Fibroblast of the conjunctiva (primary cell): ENCODE results near the gene CISH.
A peak's percentile ranks its signal among the peaks of the same experiment; 100 is the strongest.

Experiments
- DNase-seq: peaks from one replicate; pipeline ENCODE4 v3.0.0-alpha.2; 2010; ENCODE audit warnings: low read depth

Gene CISH

DNA sequence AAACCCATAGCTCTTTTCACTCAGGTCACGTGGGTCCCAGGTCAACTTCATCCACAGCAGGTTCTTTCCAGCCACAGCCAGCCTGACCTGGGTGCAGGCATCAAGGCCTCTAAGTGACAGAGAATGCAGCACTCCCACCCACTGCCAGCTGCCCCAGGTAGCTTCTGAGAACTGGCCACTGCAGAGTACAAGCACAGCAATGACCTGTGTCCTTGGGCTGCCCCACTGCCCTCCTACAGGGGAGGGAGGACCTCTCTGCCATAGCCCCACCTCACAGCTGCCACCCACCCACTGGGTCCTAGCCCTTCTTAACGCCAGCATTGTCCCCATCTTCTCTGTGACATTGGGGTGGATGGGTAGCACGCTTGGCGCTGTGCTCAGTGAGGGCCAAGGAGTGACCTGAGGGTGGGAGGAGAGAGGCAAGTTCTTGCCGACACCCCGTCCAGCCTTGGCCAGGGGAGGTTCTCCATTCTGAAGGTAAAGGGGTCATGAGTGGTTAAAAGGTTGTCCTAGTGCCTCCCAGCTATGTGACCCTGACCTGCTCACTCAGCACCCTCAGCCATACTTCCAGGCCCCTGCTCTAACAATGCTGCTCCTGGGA is 12.4 kb downstream of the CISH start:
- DNase-seq, result no peak

DNA sequence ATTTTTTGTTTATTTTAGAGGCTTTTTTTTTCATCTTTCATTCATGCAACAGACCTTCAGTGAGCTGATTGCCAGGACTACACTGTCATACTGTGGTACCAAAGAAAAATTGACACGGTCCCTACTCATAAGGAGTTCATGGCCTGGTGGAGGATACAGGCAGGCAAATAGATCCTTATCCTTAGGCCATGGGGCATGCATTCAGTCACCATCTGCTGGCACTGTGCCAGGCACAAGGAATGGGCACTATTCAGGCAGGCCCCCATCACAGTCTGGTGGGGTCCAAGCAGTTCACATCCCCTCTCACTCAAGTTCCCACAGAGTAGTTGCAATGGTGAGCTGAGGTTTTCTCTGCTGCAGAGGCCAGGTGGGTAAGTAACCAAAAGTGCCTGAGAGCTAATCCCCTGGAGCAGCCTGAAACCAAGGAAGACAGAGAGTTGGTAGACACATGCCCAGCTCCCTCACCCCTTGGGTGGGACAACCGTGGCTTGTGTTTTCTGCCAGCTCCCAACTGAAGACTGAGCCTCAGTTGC is 17.3 kb downstream of the CISH start:
- no peak for DNase-seq

DNA sequence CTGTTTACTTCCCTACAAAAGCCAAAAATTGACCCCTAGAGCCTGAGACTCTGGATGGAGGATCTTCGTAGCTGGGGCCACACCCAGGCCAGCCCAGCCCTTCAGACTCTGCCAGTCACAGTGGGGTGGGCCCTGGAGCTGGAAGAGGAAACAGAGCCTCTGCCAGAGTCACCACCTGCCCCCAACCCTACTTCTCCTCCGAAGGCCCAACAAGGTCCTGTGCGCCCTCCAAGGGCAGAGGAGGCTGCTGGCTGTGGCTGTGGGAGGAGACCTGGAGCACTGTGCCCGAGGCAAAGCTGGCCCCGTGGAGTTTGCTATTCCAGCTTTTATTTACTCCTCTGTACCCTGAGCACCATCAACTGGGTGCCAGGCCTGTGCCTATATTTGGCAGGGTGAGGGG is 19.0 kb downstream of the CISH start:
- DNase-seq, result no peak

DNA sequence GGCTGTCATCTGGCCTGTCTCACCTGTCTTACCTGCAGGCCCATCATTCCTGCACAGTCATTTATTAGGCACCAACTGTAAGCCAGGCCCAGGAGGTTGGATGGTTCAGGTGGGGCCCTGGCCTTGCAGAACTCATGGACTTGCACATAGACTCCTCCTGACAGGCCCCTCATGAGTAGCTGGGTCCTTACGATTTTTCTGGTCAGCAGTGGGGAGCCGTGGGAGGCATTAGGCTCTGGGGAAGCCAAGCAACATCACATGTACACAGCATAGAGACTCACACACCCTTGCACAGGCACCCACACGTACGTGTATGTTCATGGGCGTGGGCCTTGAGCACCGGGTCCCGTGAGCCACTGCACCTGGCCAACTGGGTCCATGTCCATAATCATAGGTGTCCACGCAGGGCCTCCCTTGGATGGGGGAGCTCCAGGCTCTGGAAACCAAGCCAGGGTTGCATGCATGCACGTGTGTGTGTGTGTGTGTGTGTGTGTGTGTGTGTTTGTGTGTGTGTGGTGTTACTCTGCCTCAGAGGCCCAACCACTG is 20.3 kb downstream of the CISH start:
- DNase-seq, result no peak

DNA sequence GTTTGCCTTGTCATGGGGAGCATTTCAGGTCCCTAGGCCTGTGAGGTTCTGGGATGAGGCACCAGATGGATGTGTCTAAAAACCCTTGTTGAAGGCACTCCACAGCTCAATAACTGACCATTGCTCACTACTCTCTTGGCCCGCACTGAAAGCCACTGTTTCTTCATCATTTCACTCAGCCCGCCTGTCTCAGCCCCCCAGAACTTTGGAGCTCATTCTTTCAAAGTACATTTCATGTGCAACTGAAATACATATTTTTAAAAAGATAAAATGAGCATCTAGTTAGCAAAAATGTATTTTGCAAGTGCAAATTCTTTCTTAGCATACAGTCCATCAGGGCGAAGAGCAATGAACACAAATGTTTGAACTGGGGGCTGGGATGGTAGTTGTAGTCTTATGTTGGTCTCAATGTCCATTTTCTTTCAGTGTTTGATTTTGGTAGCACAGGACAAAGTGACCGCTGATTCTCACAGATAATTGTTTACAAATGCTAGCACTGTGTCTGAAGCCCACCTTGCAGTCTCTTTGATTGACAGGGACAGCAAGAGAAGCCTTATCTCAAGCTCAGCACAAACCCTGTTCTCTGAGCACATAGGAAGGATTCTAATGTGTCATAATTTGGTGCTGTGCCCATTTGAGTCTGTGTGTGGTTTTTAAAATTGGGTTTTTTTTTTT is 22.7 kb downstream of the CISH start:
- DNase-seq, result no peak

DNA sequence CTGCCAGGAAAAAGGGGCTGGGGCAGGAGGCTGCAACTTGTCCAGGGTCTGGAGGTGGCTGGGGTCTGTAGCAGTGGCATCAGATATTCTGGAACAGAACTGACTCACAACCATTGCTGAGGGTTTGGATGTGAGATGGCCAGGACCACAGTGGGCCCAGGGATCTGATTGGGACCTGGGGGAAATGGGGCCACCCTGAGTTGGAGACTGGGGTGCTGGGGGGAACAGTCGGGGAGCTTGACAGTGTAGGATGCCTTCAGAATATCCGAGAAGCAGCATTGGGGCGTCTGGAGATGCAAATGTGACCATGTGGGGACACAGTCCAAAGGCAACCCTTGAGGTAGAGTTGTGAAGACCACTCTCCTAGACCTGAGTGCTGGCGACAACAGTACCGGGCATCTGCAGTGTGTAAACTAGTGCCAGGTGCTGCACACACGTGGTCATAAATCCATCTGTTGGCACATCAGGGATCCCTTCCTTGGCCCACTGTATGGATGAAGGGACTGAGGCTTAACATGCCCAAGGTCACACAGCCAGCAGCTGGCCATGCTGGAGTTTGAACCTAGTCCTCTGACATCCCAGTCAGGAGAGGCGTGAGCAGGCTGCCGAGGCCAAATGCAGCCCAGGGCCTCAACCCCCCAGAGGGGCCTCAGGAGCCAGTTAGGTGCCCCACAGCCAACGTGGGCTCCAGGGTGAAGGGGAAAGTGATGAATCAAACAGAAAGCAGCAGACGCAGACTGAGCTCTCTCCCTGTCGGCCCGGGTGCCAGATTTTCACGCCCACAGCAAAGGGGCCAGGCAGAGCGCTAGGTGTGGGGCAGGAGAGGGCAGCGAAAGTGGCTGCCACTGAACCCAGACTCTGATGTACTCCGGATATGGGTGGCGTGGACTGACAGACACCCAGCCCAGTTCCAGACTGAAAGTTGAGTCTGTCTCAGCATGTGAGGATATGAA is 23.5 kb downstream of the CISH start:
- DNase-seq, result no peak

DNA sequence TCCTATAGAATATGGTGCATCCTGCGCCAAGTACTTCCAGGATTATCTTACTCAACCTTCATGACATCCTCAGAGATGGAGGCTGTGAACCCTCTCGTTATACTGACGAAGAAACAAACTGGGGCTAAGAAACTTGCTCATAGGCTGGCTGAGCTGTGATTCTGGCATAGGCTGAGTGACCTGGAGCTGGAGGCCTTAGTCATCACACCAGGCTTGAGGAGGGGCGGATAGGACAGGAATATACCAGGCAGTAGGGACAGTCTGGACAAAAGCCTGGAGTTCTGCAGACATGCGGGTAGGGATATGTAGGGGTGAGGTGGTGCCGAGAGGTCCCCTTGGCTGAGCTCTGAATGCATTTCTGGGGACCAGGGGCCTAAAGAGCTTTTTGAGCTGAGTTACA is 24.2 kb downstream of the CISH start:
- no peak for DNase-seq

DNA sequence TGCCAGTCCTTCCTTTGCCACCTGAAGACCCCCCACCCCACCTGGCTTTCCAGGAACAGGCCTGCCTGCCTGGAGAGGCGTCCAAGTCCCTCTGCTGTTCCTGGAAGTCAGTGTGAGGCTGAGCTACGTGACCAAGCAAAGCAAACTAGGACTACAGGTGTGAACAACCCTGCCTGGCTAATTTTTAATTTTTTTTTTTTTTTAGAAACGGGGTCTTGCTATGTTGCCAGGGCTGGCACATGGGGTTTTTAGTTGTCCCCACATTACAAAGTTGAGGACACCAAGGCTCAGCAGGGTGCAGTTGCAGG is 24.9 kb downstream of the CISH start:
- no peak for DNase-seq

DNA sequence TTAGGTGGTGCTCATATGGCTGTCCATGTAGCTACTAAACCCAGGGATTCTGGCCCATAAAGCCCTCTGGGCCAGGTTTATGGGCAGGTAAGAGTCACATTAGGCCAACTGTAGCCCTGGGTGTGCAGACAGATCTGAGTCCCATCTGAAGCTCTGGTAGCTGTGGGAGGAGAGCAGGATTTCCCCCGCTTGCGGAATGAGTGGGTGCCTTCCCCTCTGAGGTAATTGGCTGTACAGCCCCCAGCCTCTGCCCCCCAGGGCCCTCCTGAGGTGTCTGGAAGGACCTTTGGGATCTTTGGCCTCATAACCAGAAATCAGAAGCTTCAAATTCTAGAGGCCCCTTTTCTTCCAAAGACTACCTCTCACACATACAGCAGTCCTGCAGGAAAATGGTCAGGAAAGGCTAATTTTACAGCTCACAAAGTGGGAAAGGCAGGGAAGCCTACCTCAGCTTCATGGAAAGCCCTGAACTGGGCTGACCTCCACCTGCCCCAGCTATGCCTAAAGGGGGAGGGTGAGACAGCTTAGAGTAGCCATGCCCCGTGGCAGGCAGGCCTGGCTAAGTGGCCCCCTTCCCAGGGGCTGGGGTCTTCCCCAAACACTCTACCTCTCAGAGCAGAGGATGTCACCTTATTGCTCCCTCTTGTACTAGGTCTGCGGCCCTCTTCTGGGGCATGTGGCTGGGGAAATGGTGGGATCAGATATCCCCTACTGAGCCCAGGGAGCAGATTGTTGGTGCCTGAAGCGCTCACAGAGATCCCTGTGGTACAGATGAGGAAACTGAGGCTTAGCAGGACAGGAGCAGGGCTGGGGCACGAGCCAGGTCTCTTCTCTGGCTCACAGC is 25.4 kb downstream of the CISH start:
- DNase-seq, result no peak

DNA sequence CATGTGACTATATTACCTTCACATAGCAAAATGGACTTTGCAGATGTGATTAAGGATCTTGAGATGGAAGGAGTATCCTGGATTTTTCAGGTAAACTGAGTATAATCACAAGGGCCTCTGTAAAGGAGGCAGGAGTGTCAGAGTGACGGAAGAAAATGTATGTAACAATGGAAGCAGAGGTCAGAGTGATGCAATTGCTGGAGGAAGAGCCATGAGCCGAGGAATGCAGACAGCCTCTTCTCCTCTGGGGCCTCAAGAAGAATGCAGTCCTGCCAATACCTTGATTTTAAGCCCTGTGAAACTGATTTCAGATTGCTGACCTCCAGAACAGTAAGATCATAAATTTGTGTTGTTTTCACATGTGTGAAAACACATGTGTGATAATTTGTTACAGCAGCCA is 27.2 kb downstream of the CISH start:
- DNase-seq, result no peak

DNA sequence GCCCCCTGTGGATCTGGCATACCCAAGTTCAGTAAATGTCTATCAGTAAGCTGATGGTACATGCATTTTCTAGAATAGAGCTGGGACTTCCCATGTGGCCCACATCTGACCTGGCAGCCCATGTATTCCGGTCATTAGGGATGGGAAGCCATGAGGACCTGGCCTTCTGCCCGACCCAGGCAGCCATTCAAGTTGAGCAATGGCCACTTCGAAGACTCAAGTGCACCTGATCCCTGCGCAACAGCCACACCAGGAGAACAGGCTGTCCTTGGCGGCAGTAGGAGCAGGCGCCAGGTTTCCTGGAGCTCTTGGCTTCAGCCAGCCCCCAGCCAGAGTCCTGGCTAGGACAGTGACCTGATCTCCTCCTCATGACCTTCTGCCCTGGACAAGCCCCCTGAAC is 27.7 kb downstream of the CISH start:
- DNase-seq, result no peak

DNA sequence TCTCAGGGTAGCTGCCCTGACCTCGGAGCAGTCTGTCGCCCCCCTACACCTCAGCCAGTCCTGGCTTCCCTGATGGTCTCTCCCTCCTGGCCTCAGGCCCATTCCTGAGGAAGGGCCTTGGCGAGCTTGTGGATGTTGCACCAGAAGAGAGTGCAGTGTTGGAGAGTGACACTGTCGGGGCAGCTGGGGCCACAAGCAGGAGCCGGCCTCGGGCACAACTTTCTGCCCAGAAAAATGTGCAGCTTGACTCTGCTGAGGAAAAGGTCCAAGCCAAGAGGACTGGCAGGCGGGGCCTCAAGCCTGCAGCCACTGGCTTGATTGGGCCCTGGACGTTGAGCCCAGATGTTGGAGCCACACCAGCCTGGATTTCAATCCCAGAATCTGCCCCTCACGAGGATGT is 29.5 kb downstream of the CISH start:
- DNase-seq, result no peak

DNA sequence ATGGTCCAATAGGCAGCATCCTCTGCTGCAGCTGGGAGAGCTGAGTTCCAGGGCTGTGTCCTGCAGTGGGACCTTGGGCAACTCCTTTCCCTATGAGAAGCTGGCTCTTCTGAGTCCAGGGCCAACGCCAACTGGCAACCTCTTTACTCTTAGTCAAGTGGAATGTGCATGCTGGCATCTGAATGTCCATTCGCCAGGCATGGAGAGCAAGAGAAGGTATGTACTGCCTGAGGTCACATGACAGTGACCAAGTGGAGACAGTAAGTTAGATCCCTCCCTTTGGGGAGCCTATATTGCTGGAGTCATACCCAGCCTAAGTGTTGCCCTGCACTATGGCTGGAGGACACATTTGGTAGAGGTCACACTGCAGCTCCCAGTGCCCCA is 30.1 kb downstream of the CISH start:
- DNase-seq, result no peak

DNA sequence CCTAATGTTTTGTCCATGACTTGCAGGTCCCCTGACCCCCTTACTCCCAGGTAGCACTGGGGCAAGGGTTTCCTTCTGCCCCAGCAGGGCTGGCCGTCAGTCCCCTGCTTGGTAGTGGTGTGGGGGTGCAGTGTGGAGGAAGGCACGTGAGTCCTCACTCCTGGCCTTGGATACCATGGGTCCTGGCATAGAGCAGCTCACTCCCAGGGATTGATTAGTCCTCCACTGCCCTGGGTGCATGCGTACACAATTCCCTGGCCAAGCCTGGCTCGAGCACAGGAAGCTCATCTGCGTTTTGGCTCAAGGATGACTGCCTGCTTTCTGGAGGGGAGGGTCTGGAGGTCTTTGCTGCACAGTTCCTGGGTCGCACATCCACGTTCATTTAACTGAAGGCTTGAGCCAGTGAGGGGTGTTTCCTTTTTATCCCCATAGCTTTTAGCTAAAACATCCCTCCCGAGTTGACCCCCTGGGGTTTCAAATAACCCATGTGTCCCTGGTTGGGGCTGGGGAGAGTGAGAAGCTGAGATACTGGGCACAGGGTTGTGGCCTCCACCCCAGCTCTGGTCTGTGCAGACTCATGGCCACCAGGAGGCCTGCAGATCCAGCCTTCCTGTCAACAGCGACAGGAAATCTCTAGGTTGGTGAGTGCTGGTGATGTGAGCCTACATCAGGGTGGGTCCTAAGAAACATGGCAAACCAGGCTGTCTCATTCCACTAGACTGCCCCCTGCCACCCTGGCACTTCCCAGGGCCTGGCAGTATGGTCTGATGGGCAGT is 30.7 kb downstream of the CISH start:
- no peak for DNase-seq

DNA sequence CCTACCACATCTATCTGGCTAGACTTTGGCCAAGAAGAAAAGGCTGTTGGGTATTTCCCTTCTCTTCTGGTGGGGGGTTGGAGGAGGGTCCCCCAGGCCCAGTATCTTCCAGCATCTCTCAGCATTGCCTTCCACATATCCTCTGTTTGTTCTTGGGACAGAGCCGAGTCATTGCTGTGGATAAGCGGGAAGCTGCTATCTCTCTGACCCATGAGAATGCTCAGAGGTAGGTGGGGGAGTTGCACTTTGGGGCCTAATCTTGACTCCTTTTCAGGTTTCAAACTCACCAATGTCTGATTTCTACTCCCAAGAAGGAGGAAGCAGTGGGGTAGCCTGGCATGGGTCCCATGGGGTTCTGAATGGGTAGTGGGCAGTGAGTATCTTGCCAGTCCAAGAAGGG is 34.2 kb downstream of the CISH start:
- no peak for DNase-seq

DNA sequence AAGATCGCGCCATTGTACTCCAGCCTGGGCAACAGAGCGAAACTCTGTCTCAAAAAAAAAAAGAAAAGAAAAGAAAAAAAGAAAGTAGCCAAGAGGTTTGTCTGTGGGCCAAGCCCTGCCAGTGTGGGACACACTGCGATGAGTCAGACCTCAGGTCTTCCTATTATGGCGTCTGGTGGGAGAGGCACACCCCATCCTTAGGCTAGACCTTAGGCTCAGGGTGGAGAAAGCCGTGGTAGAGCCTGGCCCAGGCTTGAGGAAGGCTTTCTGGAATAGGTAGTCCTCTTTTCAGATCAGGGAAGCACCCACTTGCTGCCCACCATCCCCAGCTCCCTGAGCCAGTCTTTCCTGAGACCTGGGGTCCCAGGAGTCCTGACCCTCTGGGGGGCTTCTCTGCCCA is 36.2 kb downstream of the CISH start:
- no peak for DNase-seq

DNA sequence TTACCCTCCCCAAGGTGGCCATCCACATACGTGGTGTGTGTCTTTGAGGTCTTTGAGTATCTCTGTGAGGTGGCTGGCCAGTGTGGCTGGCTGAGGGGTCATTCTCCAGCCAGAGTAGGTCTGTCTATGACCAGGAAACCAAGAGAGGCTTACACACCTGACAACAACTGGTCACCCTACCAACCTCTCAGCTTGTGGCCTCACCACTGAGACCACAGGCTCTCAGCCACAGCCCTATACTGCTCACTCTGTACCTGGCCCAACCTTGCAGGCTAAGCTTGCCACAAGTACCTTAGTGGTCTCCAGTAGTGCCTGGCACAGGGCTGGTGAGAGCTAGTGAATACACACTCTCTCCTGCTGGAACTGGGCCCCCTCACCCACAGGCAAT is 37.1 kb downstream of the CISH start:
- no peak for DNase-seq

DNA sequence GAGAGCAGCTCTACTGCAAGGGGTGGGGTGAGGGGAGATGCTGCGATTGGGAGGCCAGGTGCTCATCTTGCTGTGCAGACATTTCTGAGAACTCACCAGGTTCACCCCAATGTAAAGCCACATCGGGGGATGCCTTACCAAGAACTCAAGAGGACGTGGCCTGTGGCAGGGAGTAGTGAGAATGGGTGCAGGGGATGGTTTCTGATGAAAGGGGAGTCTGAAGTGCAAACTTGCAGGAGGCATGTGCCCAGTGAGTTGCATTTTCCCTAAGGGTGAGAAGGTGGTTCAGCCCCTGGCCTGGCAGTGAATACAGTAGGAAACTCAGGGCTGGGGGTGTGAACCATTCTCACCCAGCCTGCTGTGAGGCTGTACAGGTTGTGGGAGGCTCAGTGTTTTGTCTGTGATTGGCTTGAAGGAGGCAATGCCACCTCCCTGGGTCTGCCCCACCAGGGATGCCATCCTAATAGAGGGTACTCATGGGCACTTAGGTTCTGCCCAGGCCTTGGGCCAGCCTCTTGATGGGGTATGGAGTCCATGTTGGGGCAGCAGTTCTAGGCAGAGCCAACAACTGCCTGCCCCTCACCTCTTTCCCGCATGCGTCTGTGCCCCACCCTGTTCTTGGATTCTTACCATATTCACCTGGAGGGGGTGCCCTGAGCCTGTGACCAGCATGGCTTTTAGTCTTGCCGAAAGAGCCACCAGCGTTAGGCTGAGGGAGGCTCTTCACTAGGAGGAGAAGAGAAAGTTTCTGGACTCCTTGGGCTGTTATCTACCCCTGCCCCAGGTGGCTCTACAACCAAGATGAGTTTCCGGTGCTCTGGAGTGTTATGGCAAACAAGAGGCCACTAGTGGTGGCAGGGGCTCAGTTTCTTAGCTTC is 37.8 kb downstream of the CISH start:
- DNase-seq, result no peak

DNA sequence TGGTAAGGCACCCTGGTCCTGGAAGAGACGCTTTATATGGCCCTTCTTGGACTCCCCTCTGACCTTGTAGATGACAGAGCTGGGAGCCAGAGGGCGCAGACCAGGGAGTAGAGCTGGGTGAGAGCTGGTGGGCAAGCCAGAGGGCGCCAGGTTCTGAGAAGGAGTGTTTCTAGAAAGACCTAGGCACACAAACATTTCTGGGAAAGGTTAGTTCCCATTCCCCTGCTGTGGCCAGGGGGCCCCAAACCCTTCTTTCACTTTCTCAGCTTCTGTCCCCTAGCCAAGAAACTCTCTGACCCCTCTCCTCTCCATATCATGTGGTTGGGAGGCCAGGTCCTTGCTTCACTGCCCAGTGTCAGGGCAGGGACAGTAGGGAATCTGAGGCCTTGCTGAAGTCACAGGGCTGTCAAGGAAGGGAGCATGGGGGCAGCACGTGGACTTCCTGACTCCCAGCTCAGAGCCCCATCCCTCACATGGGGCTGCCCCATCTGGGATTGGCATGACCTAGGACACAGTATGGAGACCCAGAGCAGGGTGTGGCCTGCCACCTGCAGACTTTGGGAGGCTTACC is 38.7 kb downstream of the CISH start:
- no peak for DNase-seq

DNA sequence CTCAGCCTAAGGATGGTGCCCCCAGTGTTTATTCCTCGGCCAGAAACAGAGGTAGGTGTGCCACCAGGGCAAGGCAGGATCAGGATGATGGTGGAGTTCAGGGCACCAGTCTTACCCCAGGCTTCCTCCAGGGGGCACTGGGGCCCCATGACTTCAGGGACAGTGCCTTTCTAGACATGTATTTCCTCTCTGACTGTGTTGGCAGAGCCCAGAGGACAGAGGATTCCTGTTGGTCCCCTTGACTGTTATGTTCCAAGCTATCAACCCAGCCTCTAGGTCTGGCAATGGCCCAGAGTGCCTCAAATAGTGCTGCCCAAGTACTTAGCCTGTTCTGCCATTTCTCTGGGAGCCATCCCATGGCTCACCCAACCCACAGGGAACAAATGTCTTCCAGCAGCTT is 39.4 kb downstream of the CISH start:
- peak; percentile 50 for DNase-seq
